ENCODE data around the gene OAF. TPM values are rescaled to one million over a fixed set of nuclear protein-coding genes. Genes with fewer than 3 reads are reported as not detected.

Gene OAF
- total RNA-seq, 2 donors from 2014 or later: 26.3 to 45.1 TPM

GRCh38 chr11:120256779-120257178, 45.9 kb downstream of the OAF start:
- no peak overlapping the region for H3K4me3 ChIP-seq
- ATAC-seq (ENCODE audit: insufficient number of reproducible peaks, low FRiP score, low read depth) (no peak), DNase-seq (ENCODE audit: low spot score) (no peak)
- H3K36me3 ChIP-seq: no peaks in the 10 kb centered on the region
- H3K27me3 ChIP-seq (replicated peaks; ENCODE audit: insufficient read depth): no peaks in the 10 kb centered on the region
- no peak overlapping the region for H3K27ac ChIP-seq
- TF ChIP-seq, protein P1, sequence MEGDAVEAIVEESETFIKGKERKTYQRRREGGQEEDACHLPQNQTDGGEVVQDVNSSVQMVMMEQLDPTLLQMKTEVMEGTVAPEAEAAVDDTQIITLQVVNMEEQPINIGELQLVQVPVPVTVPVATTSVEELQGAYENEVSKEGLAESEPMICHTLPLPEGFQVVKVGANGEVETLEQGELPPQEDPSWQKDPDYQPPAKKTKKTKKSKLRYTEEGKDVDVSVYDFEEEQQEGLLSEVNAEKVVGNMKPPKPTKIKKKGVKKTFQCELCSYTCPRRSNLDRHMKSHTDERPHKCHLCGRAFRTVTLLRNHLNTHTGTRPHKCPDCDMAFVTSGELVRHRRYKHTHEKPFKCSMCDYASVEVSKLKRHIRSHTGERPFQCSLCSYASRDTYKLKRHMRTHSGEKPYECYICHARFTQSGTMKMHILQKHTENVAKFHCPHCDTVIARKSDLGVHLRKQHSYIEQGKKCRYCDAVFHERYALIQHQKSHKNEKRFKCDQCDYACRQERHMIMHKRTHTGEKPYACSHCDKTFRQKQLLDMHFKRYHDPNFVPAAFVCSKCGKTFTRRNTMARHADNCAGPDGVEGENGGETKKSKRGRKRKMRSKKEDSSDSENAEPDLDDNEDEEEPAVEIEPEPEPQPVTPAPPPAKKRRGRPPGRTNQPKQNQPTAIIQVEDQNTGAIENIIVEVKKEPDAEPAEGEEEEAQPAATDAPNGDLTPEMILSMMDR (IDR thresholded peaks at IDR 0.05): no peak
- H3K9me3 ChIP-seq: no peaks in the 10 kb centered on the region
- H3K4me1 ChIP-seq (ENCODE audit: control insufficient read depth in 1 of 2, low read depth in 2 of 2): no peaks in the 10 kb centered on the region

DNA sequence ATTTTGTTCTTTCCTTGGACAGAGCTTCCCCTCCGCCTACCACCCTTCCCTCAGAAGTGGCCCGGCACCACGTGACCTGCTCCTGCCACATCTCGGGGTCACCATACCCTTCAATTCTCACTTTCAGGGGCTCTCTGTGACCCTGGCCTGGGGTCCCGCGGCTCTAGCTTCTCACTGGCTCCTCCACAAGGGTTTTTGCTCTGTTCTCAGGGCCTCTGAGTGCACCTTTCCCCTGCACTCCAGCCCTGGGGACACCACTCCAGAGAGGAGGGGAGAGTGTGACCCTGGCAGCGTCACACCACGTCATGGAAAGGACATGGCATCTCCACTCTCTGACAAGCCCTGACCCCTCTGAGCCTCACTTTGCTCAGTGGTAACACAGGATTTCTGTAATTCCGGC, 46.5 kb downstream of the OAF start:
- TF ChIP-seq, protein P1 (IDR thresholded peaks at IDR 0.05): no peak
- DNase-seq (ENCODE audit: low spot score): no peak
- Histone ChIP-seq H3K4me1 (ENCODE audit: control insufficient read depth in 1 of 2, low read depth in 2 of 2) (no peaks in the 10 kb centered on the region), H3K9me3 (no peaks in the 10 kb centered on the region), H3K27ac (no peak overlapping the region), H3K4me3 (no peak overlapping the region), H3K36me3 (no peaks in the 10 kb centered on the region), H3K27me3 (replicated peaks; ENCODE audit: insufficient read depth) (no peaks in the 10 kb centered on the region)
- ATAC-seq (ENCODE audit: insufficient number of reproducible peaks, low FRiP score, low read depth): no peak

DNA sequence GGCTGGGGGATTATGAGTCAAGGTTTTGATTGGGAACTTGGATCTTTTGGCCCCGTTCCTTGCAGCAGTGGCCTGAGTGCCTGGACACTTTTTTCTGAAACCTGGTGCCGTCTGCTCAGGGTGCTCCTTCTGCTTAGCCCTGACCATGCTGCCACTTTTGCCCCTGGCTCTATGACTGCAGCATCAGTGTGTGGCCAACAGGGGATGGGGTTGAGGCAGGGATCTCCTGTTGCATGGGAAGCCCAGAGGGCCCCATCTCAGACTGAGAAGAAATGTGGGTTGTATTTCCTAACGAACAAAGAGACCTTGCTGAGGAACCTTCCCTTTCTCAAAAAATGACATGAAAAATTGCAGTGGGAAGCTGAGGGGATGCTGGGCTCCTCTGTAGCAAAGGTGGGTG, 47.8 kb downstream of the OAF start:
- H3K27me3 ChIP-seq (replicated peaks; ENCODE audit: insufficient read depth): no peaks in the 10 kb centered on the region

DNA sequence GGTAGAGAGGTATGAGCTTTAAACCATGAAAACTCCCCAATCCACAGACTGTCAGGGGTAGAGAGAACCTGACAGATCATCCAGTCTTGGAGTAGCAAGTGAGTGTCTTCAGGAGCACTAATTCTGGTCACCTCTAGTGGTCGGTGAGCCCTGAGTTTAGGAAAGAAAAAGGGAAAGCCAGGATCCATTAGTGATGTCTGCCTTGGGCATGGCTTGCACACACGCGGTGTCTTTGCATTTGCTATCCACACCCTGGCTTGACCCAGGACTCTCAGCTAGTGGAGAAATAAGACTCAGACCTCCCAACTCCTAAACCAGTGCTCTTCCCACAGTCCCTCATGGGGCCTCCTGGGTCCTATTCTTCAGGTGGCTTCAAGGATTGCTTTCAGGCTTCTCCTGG, 48.4 kb downstream of the OAF start:
- no peaks in the 10 kb centered on the region for H3K4me1 ChIP-seq (ENCODE audit: control insufficient read depth in 1 of 2, low read depth in 2 of 2)
- DNase-seq (ENCODE audit: low spot score) (no peak), ATAC-seq (ENCODE audit: insufficient number of reproducible peaks, low FRiP score, low read depth) (no peak)
- no peaks in the 10 kb centered on the region for H3K27me3 ChIP-seq (replicated peaks; ENCODE audit: insufficient read depth)
- no peaks in the 10 kb centered on the region for H3K36me3 ChIP-seq
- H3K4me3 ChIP-seq: no peak overlapping the region
- no peak overlapping the region for H3K27ac ChIP-seq
- TF ChIP-seq, protein P1 (IDR thresholded peaks at IDR 0.05): no peak
- no peaks in the 10 kb centered on the region for H3K9me3 ChIP-seq

More for the DNA sequence above, 47.8 kb downstream of the OAF start:
- Histone ChIP-seq H3K27ac (no peak overlapping the region), H3K4me1 (ENCODE audit: control insufficient read depth in 1 of 2, low read depth in 2 of 2) (no peaks in the 10 kb centered on the region), H3K36me3 (no peaks in the 10 kb centered on the region), H3K9me3 (no peaks in the 10 kb centered on the region), H3K4me3 (no peak overlapping the region)
- ATAC-seq (ENCODE audit: insufficient number of reproducible peaks, low FRiP score, low read depth): no peak
- TF ChIP-seq, protein P1 (IDR thresholded peaks at IDR 0.05): no peak
- no peak for DNase-seq (ENCODE audit: low spot score)

- Histone ChIP-seq H3K9me3 (no peaks in the 10 kb centered on the region), H3K27ac (no peak overlapping the region), H3K4me1 (ENCODE audit: control insufficient read depth in 1 of 2, low read depth in 2 of 2) (no peaks in the 10 kb centered on the region), H3K27me3 (replicated peaks; ENCODE audit: insufficient read depth) (no peaks in the 10 kb centered on the region), H3K36me3 (no peaks in the 10 kb centered on the region), H3K4me3 (no peak overlapping the region)
- TF ChIP-seq, protein P1 (IDR thresholded peaks at IDR 0.05): no peak
- ATAC-seq (ENCODE audit: insufficient number of reproducible peaks, low FRiP score, low read depth) (no peak), DNase-seq (ENCODE audit: low spot score) (no peak)
These were observed 49.2 kb downstream of the OAF start for GRCh38 chr11:120259988-120260565.
